Central memory CD4-positive, alpha-beta T cell (primary cell): ENCODE results near the gene CFAP58.
"Not testable (repeated sequence)": the region's sequence is repeated elsewhere in the genome, so short reads cannot be mapped to it uniquely, and the experiment has no call there.

Source experiments
- DNase-seq: peaks from one replicate; pipeline ENCODE4 v3.0.0; 2022

CFAP58 gene

DNA sequence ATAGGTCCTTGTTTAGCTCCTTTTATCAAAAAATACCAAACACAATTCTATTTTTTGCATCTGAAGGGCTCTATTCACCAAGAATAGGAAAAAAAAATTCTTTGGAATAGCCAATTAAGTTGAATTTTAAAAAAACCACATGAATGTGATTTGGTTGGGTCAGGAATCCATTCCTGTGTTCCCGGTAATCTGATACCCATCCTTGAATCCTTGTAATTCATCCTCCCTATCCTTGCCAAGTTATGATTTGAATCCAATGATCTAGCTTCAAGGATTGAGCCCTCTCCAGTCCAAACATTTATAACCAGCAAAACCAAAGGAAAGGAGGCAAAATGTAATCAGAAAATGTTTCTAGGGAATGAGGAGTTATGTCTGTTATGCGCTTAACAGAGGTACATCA lies 86.6 kb downstream of the CFAP58 start:
- DNase-seq = no peak

DNA sequence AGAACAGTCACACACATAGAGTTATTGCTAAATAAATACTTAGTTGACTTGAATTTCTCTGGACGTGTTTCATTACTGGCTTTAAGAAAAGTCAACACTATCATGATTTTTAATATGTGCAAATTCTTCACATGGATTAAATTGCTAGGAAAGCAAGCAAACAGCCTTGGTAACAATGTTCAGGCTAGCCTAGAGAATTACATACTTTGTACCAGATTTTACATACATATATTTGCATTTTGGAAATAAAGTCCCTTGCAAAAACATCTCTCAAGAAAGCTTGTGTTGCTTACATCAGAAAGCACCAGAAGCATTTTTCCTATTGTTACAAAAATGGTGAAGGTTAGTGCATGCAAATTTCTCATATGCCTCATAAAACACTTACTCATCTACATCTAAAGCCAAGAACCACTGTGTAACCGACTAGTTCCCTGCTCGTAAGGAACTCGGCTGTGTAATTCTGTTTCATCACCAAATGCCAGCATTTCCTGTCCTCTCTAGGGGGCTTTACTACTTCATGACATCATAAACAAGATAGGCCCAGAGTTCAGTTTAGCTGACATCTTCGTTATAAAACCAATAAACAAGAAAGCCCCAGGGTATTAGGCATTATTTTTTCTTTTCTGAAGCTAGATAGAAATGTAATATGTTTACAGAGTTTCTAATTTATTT lies 87.8 kb downstream of the CFAP58 start:
- DNase-seq = no peak

DNA sequence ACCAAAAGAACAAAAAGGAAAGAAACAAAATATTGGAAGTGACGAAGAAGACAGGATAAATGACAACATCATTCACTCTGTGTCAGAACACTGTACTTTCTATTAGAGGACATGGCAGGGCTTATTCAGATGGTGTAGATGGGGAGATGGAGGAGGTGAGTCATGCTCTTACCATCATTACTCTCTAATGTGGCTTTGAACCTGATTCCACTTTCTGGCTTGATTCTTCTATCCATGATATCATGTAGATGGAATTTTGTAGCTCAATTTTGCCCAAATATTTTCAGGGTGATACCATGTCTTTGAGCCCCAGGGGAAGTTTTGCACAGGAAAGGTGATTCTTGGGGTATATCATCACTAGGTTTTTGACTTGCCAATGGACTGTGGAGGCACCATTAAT lies 91.7 kb downstream of the CFAP58 start:
- no peak for DNase-seq

DNA sequence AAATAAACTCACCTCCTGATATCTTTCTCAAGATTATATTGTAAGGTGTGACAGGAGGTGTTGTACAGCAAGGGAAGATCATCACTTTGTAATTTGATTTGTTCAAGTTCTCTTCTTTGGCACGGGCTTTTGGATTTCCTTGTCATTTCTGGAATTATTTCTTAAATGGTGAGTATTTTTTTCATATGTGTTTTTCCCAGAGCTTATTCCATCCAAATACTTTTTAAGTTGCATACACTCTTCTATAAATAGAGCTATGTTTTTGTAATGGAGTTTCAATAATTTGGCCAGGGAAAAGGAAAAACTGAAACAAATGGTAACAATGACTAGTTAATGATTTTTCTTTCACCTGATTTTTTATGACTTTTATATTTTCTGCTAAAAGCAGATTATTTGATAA lies 92.5 kb downstream of the CFAP58 start:
- DNase-seq = no peak

DNA sequence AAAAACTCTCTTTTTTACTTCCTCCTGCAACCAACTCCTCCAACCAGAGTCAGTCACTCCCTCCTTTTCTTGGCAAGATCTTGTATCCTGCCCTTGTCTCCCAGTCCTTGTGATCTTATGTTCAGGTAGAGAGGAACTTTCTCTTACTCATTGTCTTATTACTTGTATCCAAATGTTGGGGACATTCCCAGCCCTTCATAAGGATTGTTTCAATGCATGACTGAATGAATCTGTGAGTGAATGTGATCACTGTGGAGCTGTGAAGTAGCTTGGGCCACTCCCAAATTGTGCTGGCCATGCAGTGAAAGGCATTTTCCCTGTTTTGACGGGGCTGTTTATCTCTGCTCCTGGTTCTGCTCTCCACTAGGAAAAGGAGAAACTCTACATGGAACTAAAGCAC lies 93.7 kb downstream of the CFAP58 start:
- no peak for DNase-seq

DNA sequence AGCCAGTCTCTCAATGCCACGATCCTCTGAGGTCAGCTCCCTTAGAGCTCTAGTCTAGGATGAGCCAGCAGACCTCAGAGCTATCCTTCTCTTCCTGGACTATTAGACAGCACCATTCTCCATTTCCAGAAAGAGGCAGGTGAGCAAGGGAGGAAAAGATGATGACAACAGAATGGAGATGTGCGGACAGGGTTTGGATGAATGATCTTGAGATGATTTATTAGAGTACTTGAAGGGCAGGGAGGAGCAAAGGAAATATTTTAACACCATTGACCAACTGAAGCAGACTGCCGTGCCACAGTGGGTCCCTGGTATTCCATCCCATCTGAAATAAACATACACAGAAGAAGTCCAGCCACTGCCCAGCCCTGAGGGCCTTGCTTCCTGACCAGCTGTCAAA lies 94.3 kb downstream of the CFAP58 start:
- no peak for DNase-seq

DNA sequence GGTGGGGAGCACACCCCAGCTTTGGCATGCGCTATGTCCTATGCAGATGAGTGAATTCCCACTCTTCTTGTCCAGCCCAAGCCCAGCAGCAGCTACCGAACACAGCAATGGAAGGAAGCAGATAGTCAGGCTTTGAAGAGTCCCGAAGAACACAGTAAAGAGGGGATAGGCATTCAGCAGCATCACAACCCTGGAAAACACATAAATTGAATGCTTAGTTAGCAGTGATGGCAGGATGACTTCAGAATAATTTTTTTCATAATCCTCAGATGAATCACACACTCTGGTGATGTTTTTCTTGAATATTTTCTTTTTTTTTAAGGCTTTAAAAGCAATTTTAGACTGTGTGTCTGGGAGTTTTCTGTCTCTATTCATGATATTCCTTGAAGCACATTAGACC lies 95.8 kb downstream of the CFAP58 start:
- no peak for DNase-seq

DNA sequence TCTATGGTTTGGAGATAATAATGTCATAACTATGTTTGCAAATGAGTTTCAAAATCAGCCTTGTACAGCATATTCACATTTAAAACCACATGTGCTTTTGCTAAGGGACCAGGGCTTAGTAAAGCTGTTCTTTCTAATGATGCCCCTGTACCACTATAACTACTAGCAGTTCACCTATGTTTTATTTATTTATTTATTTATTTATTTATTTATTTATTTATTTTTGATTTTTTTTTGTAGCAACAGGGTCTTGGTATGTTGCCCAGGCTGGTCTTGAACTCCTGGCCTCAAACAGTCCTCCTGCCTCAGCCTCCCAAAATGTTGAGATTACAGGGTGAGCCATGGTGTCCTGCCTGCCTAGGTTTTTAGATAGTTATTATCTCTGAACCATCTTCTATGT lies 96.9 kb downstream of the CFAP58 start:
- DNase-seq = no peak

DNA sequence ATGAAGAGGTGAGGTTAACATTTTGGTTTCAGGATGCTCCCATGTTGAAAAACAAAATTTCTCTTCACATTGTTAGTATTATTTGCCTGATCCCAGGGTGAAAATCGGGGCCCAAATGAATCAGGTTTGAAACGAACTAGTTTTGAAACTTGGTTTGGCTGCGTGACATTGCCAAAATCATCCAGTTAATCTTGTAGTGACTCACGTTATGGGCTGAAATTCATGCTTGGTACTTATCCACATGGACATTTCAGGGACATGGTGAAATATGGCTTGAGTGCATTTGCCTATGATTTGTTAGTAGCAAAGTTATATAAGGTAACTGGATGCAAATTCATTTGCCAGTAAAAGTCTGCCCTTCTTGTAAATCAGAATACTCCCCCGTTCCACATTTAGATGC lies 97.3 kb downstream of the CFAP58 start:
- no peak for DNase-seq

DNA sequence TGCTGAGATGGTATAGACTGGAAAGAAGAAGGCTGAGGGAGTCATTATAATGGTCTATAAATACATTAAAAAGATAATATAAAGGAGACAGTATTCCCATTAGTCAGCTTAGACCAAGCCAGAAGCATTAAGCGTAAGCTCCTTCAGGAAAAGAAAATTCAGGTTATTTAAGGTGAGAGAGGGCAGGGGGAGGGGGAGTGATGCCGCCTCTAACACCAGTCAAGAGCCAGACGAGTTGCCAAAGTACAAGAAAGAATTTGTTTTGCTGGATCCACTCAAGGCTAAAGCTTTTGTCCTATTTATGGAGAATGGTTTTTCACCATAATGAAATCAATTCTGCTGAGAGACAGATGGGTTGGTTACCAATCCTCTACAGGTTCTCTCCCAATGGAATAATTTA lies 99.3 kb downstream of the CFAP58 start:
- DNase-seq = no peak

DNA sequence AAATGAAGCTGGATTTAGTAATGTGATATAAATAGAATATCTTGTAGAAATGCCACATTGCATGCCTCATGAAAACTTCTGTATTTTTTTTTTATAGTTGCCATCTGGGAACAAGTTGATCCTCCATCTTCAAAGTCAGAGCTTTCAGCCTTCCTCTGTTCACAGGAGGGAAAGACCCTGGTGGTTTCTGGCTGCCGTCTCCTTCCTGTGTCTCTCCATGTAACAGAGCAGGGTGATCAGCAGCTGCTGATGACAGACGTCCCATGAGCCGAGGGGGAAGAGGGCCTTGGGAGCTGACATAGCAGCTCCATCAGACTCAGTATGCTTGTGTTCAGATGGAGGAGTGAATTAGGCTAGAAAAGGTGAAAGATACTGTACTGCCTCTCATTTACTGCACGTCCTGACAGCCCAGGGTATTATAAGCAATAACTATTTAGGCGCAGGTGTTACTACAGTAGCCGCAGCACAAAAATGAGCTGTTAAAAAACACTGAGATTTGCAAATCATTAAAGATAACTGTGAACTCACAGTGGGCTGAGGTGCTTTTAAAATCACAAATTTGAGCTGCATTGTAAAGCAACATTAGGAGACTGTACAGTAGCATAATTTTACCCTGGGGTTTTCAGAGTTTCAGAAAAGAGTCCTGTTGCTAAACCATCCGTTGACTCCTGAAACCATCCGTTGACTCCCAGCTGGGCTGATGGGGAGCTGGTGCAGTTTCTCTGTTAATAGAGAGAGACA lies 103.3 kb downstream of the CFAP58 start:
- DNase-seq = no peak

DNA sequence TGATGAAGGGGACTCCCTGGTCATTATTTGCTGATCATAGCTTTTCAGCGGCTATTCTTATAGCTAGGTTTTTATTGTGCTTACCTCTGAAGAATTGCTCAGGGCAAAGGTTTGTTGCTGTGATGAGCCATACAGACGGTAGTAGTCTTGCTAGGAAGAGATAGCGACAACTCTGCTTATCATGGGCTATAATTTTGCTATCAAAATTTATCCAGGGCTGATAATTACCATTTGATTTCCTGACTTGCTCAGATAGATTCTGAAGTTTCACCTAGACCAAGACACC lies 103.9 kb downstream of the CFAP58 start:
- no peak for DNase-seq

DNA sequence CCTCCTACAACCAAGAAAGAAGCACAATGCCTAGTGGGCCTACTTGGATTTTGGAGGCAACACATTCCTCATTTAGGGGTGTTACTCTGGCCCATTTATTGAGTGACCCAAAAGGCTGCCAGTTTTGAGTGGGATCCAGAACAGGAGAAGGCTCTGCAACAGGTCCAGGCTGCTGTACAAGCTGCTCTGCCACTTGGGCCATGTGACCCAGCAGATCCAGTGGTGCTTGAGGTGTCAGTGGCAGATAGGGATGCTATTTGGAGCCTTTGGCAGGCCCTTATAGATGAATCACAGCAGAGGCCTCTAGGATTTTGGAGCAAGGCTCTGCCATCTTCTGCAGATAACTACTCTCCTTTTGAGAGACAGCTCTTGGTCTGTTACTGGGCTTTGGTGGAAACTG lies 111.9 kb downstream of the CFAP58 start:
- DNase-seq = not testable (repeated sequence)

DNA sequence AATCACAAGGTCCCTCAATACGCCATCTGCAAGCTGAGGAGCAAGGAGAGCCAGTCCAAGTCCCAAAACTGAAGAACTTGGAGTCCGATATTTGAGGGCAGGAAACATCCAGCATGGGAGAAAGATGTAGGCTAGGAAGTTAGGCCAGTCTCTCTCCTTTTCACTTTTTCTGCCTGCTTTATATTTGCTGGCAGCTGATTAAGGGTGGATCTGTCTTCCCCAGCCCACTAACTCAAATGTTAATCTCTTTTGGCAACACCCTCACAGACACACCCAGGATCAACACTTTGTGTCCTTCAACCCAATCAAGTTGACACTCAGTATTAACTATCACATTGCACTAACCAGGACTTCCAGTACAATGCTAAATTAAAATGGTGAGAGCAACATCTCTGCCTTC lies 115.2 kb downstream of the CFAP58 start:
- DNase-seq = not testable (repeated sequence)

DNA sequence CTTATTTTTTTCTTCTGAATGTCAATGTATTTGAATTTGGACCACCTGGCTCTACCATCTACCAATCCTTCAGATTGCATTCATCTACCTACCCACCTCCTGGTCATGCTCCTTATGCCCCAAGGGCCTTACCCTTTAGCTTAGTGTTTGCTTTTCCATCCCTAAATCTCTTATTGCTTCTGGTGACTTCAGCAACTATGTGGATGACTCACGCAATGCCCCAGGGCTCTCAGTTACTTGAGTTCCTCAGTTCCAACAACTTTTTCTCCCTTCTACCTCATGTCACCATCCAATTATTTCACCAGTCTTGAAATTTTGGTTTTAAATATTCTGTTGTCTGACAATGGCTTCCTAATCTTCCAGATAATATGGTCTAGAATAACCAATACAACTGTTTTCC lies 118.9 kb downstream of the CFAP58 start:
- DNase-seq = no peak

DNA sequence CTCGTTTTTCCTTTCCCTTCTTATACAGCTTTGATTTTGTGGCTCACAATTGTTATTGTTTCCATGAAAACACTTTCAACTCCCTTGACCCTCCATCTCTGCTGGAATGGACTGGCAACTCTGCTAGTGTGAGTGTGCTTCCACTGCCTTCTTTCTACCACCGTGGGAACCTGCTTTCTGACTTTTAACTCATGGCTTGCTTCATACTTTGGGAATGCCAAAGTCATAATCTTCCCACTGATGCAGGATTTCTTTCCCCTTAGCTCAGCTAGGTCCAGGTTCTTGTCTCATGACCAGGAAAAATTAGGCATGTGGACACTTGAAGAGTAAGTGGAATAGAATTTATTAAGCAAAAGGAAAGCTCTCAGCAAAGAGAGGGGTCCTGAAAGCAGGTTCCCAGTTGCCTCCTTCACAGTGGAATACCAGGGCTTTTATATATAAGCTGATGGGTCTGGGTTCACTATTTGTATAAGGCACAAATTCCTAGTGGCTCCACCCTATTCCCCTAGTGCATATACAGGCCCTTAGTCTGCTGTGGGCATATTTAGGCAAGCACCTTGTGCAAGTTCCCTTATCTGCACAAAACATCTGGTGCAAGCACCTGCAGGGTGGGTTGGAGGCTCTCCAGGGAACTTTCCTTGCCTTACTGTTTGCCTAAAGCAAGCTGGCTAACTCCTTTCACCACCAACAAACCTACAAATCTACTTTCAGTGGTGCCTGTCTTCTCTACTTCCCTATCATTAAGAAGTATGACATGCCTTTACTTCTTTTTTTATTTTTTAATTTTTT lies 119.5 kb downstream of the CFAP58 start:
- DNase-seq = no peak

DNA sequence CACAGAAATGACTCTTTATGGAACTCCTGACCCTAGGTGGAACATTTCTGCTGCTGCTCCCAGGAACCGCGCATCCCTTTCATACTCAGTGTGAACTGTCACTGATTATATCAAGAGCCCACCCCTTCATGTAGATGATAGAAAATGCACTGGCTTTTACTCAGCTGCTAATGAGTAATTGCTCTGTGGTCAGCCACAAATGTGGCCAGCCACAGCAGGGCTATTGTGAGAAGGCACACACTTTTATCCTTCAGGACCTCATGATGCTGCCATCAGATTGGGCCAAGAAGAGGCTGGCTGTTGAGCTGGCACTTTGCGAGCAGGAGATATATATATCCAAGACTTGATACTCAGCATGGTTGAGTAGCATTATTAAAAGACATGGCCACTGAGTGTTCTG lies 124.7 kb downstream of the CFAP58 start:
- DNase-seq = no peak

DNA sequence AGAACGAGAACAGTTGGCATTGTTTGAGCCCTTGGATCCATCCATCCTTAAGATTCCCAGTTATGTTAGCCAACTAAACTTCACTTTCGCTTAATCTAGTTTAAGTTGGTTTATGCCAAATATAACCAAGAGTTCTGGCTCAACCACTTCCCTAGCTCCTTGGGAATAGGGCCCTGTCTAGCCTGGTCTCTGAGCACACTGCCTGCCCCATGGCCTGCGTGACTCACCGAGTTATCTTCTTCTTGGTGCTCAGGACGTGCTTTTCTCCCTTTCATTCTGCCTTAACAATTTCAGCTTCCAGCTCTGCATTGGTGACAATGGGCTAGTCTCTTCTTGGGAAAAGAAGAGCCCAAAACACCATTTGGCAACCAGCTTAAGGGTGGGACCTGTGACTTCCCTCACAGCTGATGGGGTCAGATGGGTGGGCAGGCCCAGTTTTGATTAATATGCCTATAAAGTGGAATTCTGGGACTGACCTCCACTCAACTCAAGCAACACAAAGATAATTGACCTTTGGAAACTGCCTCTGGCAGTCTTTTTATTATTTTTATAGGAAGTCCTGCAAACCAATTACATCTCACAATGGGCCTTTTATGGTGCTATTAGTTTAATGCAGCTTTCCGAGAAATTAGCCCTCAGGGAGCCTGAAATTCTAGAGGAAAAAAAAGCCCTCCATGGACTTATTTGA lies 126.4 kb downstream of the CFAP58 start:
- DNase-seq = no peak

DNA sequence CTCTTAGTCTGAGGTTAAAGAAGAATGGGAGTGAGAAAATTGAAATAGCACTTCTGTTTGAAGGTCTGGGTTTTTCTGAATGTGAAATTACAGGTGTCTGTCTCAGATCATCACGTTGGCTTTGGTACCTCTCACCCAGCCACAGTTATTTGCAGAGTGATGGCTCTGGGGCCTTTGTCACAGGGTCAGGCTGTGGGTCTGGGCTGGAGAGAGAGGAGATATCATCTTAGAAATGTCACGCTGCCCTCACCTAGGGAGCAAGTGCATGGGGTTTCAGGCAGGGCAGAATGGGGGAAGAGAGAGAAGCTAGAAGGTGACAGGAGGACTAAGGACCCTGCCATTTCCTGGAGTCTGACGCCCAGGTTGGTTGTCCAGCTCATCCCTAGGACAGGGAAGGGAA lies 127.2 kb downstream of the CFAP58 start:
- no peak for DNase-seq

DNA sequence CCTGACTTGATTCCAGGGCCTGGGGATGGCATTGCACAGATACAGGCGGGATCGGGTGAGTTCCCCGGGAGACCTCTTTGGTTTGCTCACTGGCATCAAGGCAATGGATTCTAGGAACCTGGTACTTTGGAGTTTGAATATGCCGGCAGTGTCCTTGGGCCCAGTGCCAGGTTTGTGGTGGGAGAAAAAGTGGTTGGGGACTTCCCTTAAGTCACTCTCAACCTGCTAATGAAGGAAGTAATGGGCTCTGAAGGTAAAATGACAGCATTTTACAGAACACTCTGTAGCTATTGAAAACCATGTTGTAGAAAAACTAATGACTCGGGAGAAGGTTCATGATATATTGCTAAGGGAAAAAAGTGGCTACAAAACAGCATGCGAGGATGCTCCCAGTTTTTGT lies 129.9 kb downstream of the CFAP58 start:
- no peak for DNase-seq

DNA sequence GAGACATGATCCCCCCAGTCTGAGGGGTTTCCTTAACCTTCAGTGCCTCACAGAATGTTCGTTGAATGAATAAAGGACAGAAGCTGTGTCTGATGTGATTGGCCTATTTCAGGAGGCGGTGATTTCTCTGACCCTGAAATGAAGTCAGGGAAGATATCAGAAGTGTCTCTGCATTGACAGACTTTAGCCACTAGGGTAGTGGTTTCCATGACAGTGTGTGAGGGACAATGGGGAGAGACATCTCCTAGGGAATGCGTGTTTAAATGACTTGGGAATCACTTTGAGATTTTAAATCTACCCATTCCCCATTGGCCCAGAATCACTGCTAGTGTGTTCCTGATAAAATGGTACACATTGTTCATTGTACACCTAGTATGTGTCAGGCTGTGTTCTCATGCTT lies 132.0 kb downstream of the CFAP58 start:
- DNase-seq = no peak

DNA sequence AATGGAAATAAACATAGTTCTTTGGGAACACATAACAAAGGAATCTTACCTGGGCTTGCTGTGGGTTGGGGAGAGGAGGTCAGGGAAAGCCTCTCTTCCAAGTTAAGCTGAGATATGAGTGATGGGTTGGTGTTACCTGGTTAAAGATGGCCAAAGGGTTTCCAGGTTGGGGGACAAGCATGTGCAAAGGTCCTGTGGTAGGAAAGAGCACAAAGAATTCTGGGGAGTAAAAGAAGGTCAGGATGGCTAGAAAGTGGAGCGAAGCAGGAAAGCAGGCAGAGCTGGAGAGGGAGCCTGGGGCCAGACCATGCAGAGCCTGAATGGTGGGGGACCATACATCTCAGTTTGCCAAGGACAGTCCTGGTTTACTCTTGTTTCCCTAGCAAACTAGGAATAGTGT lies 133.2 kb downstream of the CFAP58 start:
- no peak for DNase-seq

DNA sequence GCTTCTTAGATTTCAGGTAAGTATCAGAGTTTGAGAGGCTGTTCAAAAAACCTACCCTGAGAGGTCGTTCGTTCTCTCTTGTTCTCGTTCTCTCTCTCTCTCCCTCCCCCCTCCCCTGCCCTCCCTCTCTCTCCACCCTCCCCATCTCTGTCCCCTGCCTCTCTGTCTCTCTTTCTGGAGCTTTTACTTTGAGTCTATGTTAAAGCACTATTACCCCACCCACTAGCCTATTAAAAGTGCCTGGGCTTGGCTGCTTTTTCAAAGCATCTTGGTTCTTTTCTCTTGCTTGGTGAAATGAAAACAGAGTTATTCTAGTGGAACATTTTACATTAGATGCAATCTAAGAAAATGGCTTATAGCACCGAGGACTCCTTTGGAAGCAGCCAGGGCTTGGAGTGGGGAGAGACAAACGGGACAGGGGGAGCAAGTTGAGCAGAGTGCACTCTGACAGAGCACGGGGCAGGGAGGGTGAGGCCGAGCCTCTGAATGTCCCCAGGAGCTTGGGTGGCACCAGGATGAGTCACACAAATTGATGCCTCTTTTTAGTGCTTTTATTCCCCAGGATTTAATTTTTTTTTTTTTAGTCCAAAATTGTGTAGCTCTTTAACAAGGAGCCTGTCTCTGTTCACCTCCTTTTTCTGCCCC lies 134.3 kb downstream of the CFAP58 start:
- DNase-seq = no peak
